SK-N-SH treated with all-trans-retinoic acid at 6 μM for 48 hours (cell line): ENCODE measurements around the gene MT1M.
"Not testable (repeated sequence)": the region's sequence is repeated elsewhere in the genome, so short reads cannot be mapped to it uniquely, and the experiment has no call there.

Experiments
- CREB5 ChIP-seq: fragments of 250-450 bp; sonication (Bioruptor Pico); IDR thresholded peaks from 2 replicates; pipeline ENCODE4 v1.5.1; 2020; ENCODE audit warnings: low read depth, mild to moderate bottlenecking, moderate library complexity
- ISL1 ChIP-seq: fragments of 250-450 bp; sonication (Bioruptor Pico); IDR thresholded peaks from 2 replicates; pipeline ENCODE4 v2.1.2; 2022; ENCODE audit warnings: mild to moderate bottlenecking, moderate library complexity
- OSR1 ChIP-seq: fragments of 250-450 bp; sonication (Bioruptor Pico); IDR thresholded peaks from 2 replicates; pipeline ENCODE4 v1.8.0; 2022; ENCODE audit warnings: moderate library complexity, mild to moderate bottlenecking, inconsistent platforms
- POU6F1 ChIP-seq: fragments of 250-450 bp; sonication (Bioruptor Pico); IDR thresholded peaks from 2 replicates; pipeline ENCODE4 v1.8.0; 2021; ENCODE audit warnings: low read depth, mild to moderate bottlenecking, moderate library complexity, borderline replicate concordance
- RARB ChIP-seq: fragments of 250-450 bp; sonication (Bioruptor Pico); IDR thresholded peaks from 2 replicates; pipeline ENCODE4 v1.8.0; 2021; ENCODE audit warnings: mild to moderate bottlenecking, moderate library complexity
- SNAI2 ChIP-seq: fragments of 250-450 bp; sonication (Bioruptor Pico); IDR thresholded peaks from 2 replicates; pipeline ENCODE4 v1.5.0; 2020; ENCODE audit warnings: mild to moderate bottlenecking, moderate library complexity
- ZFP30 ChIP-seq: fragments of 450-650 bp; formaldehyde crosslinking; IDR thresholded peaks from 2 replicates; pipeline ENCODE4 v1.5.0; 2022; ENCODE audit warnings: mild to moderate bottlenecking, moderate library complexity
- ZNF70 ChIP-seq: fragments of 450-650 bp; formaldehyde crosslinking; IDR thresholded peaks from 2 replicates; pipeline ENCODE4 v1.5.0; 2020; ENCODE audit warnings: mild to moderate bottlenecking, moderate library complexity
- ZNF8 ChIP-seq: fragments of 450-650 bp; formaldehyde crosslinking; IDR thresholded peaks from 2 replicates; pipeline ENCODE4 v1.5.0; 2020; ENCODE audit warnings: mild to moderate bottlenecking, moderate library complexity

GRCh38 chr16:56674570-56674969, 42.1 kb downstream of the MT1M start:
- TF ChIP-seq ZNF70 (CRISPR knock-in tag); SNAI2; CREB5 (CRISPR knock-in tag); RARB (CRISPR knock-in tag); ZNF8 (CRISPR knock-in tag); ISL1; POU6F1 (CRISPR knock-in tag); OSR1; ZFP30 (CRISPR knock-in tag): not testable (repeated sequence)
